ENCODE data around the gene CIC. TPM values are rescaled to one million over a fixed set of nuclear protein-coding genes. Genes with fewer than 3 reads are reported as not detected.

CIC gene
- total and polyA plus RNA-seq, 2 of the 13 experiments (the other 11 are each of a cell fraction or from before 2014, with no cell fraction given): 5.9 to 8.0 TPM

DNA sequence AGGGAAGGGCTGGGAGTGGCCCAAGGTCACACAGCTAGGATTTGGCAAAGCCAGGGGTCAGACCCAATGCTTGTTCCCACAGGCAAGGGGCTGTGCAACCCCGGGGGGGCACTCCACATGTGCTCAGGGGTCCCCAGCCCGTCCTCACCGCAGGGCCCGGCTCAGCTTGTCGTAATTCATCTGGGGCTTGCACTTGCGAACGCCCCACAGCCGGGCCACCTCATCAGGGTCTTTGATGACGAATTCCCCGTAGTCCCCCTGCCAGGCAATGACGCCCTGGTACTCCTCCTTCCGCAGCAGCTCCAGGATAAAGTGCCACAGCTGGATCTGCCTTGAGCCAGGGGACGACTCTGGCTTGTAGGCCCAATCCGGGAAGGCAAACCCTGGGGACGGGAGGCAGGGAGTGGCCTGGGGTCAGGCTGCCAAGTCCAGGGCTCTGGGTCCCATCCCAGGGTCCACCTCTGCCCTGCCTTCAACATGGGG, 18.8 kb upstream of the CIC start:
- no TSS peak for BruUV-seq (replicated peaks)
- Histone ChIP-seq H3K4me3 (replicated peaks in 1 of 3; ENCODE audit: insufficient read depth in 1 of 3, low read depth in 2 of 3, low read length in 3 of 3) (no peak overlapping the region), H3K27me3 (ENCODE audit: control insufficient read depth in 1 of 2, insufficient read depth in 2 of 2, low read length in 2 of 2) (no peaks in the 10 kb centered on the region; a peak in 1 of 5 replicates), H3K4me1 (ENCODE audit: insufficient read depth, low read length) (peaks cover 66% of the 10 kb centered on the region), H3K9ac (ENCODE audit: insufficient read depth, low read depth, low read length) (no peak overlapping the region), H3K79me2 (ENCODE audit: insufficient read depth, low read length) (peaks cover 43% of the 10 kb centered on the region), H3K27ac (ENCODE audit: extremely low read length, insufficient read depth, low read length) (no peak overlapping the region), H2AFZ (ENCODE audit: low read length) (no peak overlapping the region), H4K20me1 (ENCODE audit: insufficient read depth, low read length) (peaks cover 50% of the 10 kb centered on the region), H3K4me2 (ENCODE audit: low read depth, low read length) (no peak overlapping the region), H3K9me3 (ENCODE audit: low read length) (no peaks in the 10 kb centered on the region), H3K36me3 (replicated peaks in 1 of 2; ENCODE audit: control insufficient read depth in 1 of 2, insufficient read depth in 2 of 2, low read length in 2 of 2) (peaks cover 7 to 32% of the 10 kb centered on the region in 2 experiments; a peak in 3 of 5 replicates)
- ATAC-seq: no peak
- TF ChIP-seq RBFOX2 (IDR thresholded peaks at IDR 0.05; ENCODE audit: low read depth, low read length): peak; percentile 59; the same call in 1 of the 2 replicates
- TF ChIP-seq ZNF782 (CRISPR knock-in tag; IDR thresholded peaks at IDR 0.05; ENCODE audit: borderline replicate concordance): no peak
- TF ChIP-seq, protein P1, sequence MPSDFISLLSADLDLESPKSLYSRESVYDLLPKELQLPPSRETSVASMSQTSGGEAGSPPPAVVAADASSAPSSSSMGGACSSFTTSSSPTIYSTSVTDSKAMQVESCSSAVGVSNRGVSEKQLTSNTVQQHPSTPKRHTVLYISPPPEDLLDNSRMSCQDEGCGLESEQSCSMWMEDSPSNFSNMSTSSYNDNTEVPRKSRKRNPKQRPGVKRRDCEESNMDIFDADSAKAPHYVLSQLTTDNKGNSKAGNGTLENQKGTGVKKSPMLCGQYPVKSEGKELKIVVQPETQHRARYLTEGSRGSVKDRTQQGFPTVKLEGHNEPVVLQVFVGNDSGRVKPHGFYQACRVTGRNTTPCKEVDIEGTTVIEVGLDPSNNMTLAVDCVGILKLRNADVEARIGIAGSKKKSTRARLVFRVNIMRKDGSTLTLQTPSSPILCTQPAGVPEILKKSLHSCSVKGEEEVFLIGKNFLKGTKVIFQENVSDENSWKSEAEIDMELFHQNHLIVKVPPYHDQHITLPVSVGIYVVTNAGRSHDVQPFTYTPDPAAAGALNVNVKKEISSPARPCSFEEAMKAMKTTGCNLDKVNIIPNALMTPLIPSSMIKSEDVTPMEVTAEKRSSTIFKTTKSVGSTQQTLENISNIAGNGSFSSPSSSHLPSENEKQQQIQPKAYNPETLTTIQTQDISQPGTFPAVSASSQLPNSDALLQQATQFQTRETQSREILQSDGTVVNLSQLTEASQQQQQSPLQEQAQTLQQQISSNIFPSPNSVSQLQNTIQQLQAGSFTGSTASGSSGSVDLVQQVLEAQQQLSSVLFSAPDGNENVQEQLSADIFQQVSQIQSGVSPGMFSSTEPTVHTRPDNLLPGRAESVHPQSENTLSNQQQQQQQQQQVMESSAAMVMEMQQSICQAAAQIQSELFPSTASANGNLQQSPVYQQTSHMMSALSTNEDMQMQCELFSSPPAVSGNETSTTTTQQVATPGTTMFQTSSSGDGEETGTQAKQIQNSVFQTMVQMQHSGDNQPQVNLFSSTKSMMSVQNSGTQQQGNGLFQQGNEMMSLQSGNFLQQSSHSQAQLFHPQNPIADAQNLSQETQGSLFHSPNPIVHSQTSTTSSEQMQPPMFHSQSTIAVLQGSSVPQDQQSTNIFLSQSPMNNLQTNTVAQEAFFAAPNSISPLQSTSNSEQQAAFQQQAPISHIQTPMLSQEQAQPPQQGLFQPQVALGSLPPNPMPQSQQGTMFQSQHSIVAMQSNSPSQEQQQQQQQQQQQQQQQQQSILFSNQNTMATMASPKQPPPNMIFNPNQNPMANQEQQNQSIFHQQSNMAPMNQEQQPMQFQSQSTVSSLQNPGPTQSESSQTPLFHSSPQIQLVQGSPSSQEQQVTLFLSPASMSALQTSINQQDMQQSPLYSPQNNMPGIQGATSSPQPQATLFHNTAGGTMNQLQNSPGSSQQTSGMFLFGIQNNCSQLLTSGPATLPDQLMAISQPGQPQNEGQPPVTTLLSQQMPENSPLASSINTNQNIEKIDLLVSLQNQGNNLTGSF (CRISPR knock-in tag; IDR thresholded peaks at IDR 0.05): no peak
- ChIA-PET POLR2A (interaction anchor here (0.9 to 3.6 kb wide), 4 partner anchors 17 to 30 kb away, joined by 3 to 25 read pairs (median 3); partner anchors contain the start of gene CIC), CTCF (ENCODE audit: low intra/inter-chr PET ratio, low total read pairs) (no interaction called here)
- intact Hi-C loops (cut with micrococcal nuclease; ENCODE audit: unreplicated experiment): no loop called here
- in situ Hi-C loops (cut with HindIII; ENCODE audit: extremely low pct_ligation_motif_present, low pct_unique_long_range_greater_than_20kb): loop anchor here (5.0 kb wide), 1 partner anchor 37 kb away; no protein-coding TSS in a partner anchor
- 100% methylated on average over 5 of the region's 15 CpGs for WGBS (ENCODE audit: low lambda C conversion rate)
- no peak for FAIRE-seq
- no peak for DNase-seq (ENCODE audit: low spot score)
